Erythroblast (primary cell): ENCODE measurements around the gene IFI27L2.
"Not testable (repeated sequence)": the region's sequence is repeated elsewhere in the genome, so short reads cannot be mapped to it uniquely, and the experiment has no call there.

Experiments
- DNase-seq, 2 experiments: peaks; one replicate each; lab custom pipeline; 2025; lab: John Stamatoyannopoulos, UW
- GATA1 ChIP-seq: IDR thresholded peaks from 2 replicates; pipeline ENCODE4 v1.6.1; 2011; ENCODE audit warnings: low read depth, mild to moderate bottlenecking, control low read depth, low read length, moderate library complexity
- POLR2A ChIP-seq: IDR thresholded peaks from 2 replicates; pipeline ENCODE4 v1.6.1; 2011; ENCODE audit warnings: mild to moderate bottlenecking, low read length

IFI27L2 gene

GRCh38 chr14:94161981-94162380, 32.6 kb upstream of the IFI27L2 start:
- no peak for DNase-seq
- no peak for TF ChIP-seq GATA1
- no peak for TF ChIP-seq POLR2A

- TF ChIP-seq GATA1 (no peak), POLR2A (no peak)
- no peak for DNase-seq
These were observed 31.7 kb upstream of the IFI27L2 start for GRCh38 chr14:94161058-94161457.

- TF ChIP-seq GATA1, result no peak
- no peak for TF ChIP-seq POLR2A
- no peak for DNase-seq
These were observed 29.0 kb upstream of the IFI27L2 start for GRCh38 chr14:94158239-94158883.

GRCh38 chr14:94157197-94157596, 27.8 kb upstream of the IFI27L2 start:
- TF ChIP-seq POLR2A (no peak), GATA1 (no peak)
- DNase-seq, result no peak

DNA sequence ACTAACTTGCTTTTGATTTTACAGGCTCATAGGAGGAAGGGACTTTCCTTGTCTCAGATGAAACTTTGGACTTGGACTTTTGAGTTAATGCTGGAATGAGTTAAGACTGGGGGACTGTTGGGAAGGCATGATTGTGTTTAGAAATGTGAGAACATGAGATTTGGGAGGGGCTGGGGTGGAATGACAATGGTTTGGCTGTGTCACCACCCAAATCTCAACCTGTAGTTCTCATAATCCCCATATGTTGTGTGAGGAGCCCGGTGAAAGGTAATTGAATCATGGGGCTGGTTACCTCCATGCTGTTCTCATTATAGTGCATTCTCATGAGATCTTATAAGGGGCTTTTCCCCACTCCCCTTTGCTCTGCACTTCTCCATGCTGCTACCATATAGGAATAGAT, 26.7 kb upstream of the IFI27L2 start:
- DNase-seq, result not testable (repeated sequence)

GRCh38 chr14:94153750-94154342, 24.4 kb upstream of the IFI27L2 start:
- TF ChIP-seq GATA1 (no peak), POLR2A (no peak)
- no peak for DNase-seq

- DNase-seq, result no peak
- TF ChIP-seq POLR2A (no peak), GATA1 (no peak)
These were observed 23.3 kb upstream of the IFI27L2 start for GRCh38 chr14:94152676-94153075.

- no peak for TF ChIP-seq GATA1
- no peak for DNase-seq
These were observed 16.6 kb upstream of the IFI27L2 start for GRCh38 chr14:94145902-94146527.

GRCh38 chr14:94144765-94145164, 15.4 kb upstream of the IFI27L2 start:
- TF ChIP-seq POLR2A (no peak), GATA1 (no peak)
- no peak for DNase-seq

DNA sequence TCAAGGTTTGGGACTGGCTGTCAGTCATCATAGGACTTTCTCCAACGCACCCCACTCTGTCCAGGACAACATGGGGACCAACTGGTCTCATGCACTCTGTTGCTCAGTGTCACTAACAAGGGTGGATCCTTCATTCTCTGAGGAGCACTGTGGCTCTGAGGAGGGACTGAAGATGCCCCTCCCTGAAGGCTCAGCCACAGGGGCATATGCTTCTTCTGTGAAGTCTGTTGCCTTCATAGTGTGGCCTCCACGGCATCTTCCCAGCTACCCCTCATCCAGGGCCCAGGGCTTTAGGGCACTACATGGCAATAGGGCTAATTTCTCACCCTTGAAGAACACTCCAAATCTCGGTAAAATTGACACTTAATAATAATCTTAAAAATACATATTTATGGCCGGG, 14.3 kb upstream of the IFI27L2 start:
- TF ChIP-seq POLR2A (no peak), GATA1 (no peak)
- no peak for DNase-seq

GRCh38 chr14:94143239-94143638, 13.8 kb upstream of the IFI27L2 start:
- peak; percentile 4 to 8 for DNase-seq
- TF ChIP-seq GATA1, result no peak
- TF ChIP-seq POLR2A, result no peak

DNA sequence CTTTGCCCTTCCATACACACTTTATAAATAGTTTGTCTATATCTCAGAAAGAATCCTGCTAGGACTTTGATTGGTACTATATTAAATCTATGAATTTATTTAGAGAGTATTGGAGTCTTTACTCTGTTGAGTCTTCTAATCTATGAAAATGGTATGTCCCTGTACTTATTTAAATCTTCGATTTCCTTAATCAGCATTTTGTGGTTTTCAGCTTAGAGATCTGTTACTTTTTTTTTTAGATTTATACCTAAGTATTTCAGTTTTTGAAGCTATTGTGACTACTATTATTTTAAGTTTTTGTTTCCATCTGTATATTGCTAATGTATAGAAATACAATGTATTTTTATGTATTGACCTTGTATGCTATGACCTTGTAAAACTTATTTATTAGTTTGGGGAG, 13.4 kb upstream of the IFI27L2 start:
- TF ChIP-seq POLR2A (no peak), GATA1 (no peak)
- DNase-seq, result no peak

DNA sequence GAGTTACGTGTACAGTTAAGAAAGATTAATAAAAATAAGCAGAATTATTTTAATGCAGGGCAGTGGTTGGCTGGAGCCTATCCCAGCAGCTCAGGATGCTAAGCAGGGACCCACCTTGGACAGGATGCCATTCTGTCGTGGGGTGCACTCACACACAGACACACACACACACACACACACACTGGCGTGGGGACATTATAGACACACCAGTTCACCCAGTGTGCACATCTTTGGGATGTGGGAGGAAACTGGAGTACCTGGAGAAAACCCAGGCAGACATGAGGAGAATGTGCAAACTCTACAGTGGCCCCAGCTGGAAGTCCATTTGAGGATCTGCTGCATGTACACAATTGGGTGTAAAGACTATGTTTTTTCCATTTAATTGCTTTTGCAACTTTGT, 12.8 kb upstream of the IFI27L2 start:
- no peak for TF ChIP-seq POLR2A
- TF ChIP-seq GATA1, result no peak
- DNase-seq, result no peak

GRCh38 chr14:94139421-94139820, 10.0 kb upstream of the IFI27L2 start:
- TF ChIP-seq POLR2A (no peak), GATA1 (no peak)
- DNase-seq, result no peak

DNA sequence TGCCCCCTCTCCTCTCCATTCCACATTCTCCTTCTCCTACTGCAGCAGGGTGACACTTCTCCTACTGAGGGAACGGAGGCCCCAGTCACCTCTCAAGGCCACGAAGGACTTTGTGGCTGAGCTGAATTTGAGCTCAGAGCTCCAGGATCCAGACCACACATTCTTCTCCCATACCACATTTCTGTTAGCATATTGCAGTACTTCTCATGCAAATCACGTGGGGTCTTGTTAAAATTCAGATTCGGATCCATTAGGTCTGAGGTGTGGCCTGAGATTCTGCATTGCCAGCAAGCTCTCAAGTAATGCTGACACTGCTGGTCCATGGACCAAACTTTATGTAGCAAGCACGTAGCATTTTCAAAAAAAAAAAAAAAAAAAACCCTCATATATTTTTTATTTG, 9.6 kb upstream of the IFI27L2 start:
- no peak for TF ChIP-seq POLR2A
- no peak for TF ChIP-seq GATA1
- no peak for DNase-seq
